ENCODE data around the gene FAN1. TPM values are rescaled to one million over a fixed set of nuclear protein-coding genes. Genes with fewer than 3 reads are reported as not detected.

FAN1 gene
- total and polyA plus RNA-seq, 2 of the 13 experiments (the other 11 are each of a cell fraction or from before 2014, with no cell fraction given), result 10.8 to 20.1 TPM

Small RNA genes within 50 kb of the gene (small RNA-seq; reads per million reads assigned to genes)
- 0 reads per million in 3 experiments for gene RNU6-466P (ENCODE audit: insufficient read depth in 2 of 3, insufficient read length in 3 of 3, low read depth in 2 of 3, low replicate concordance in 1 of 3)

Other genes with a start within 250 kb of the FAN1 start
- 17.4 and 18.6 TPM in 2 replicates for gene MTMR10, start 87.7 kb downstream of the FAN1 start, total RNA-seq (2016; rRNA removed; fragmentation: Illumina TruSeq; extraction: Trizol)
- 10.0 and 10.2 TPM in 2 replicates for gene MTMR10, start 87.7 kb downstream of the FAN1 start, polyA plus RNA-seq (2011; rRNA removed)
- gene TRPM1, start 197.8 kb downstream of the FAN1 start, total RNA-seq (2016; rRNA removed; fragmentation: Illumina TruSeq; extraction: Trizol), result not detected in 2 replicates
- not detected in 2 replicates for gene TRPM1, start 197.8 kb downstream of the FAN1 start, polyA plus RNA-seq (2011; rRNA removed)